A549 (cell line): Measurements from ENCODE around the gene FAM25G. TPM values are rescaled to one million over a fixed set of nuclear protein-coding genes. Genes with fewer than 3 reads are reported as not detected.

Experiments used
- ATAC-seq, 2 experiments: fragments of 200-7000 bp in 1 of 2; fragments of >200 bp in 1 of 2; cut with Nextera tagmentation in 1 of 2; cut with Tn5 transposase in 1 of 2; 3 replicates each; pipeline versions ENCODE4 v1.8.0 to v1.9.1; 2018 to 2020; ENCODE audit warnings: mild to moderate bottlenecking in 1 of 2, moderate library complexity in 1 of 2
- CTCF ChIA-PET: fragments of 300-600 bp; sonication (Branson Sonifier 250); formaldehyde crosslinking; extraction: SDS; loops from one replicate; lab custom pipeline; 2021; ENCODE audit warnings: antibody characterized with exemption, inconsistent platforms; lab: Yijun Ruan, JAX
- POLR2A ChIA-PET: fragments of 350-600 bp; formaldehyde crosslinking; extraction: SDS; loops from one replicate; lab custom pipeline; 2021; ENCODE audit warnings: antibody characterized with exemption, inconsistent platforms; lab: Yijun Ruan, JAX
- DNase-seq, 2 experiments: peaks; one replicate each; pipeline versions ENCODE4 v3.0.0 to v3.0.0-alpha.2; 2011 to 2016; ENCODE audit warnings: low read depth in 1 of 2, low spot score in 1 of 2
- FAIRE-seq: peaks from 2 replicates; lab custom pipeline; 2011; peaks lifted over from hg19 to GRCh38; lab: Jason Lieb, UNC
- H3K27ac ChIP-seq, 2 experiments: fragments of >200 bp; sonication (Bioruptor Twin); formaldehyde crosslinking; 3 replicates each; pipeline ENCODE4 v1.5.1; 2016 to 2017
- H3K4me1 ChIP-seq: fragments of >200 bp; sonication (Bioruptor Twin); formaldehyde crosslinking; 3 replicates; pipeline ENCODE4 v1.6.1; 2016
- H3K4me2 ChIP-seq: fragments of >200 bp; sonication (Bioruptor Twin); formaldehyde crosslinking; 3 replicates; pipeline ENCODE4 v1.6.1; 2016
- H3K4me3 ChIP-seq: fragments of >200 bp; sonication (Bioruptor Twin); formaldehyde crosslinking; 3 replicates; pipeline ENCODE4 v1.5.1; 2016
- H3K9me3 ChIP-seq: fragments of >200 bp; sonication (Bioruptor Twin); formaldehyde crosslinking; 3 replicates; pipeline ENCODE4 v1.6.1; 2016
- BCL3 ChIP-seq: fragments of >200 bp; sonication (Bioruptor Twin); formaldehyde crosslinking; IDR thresholded peaks from 3 replicates; pipeline ENCODE4 v1.6.1; 2016
- CBX8 ChIP-seq: fragments of 200-600 bp; sonication (generic); IDR thresholded peaks from 2 replicates; pipeline ENCODE4 v1.6.1; 2016
- E2F6 ChIP-seq: IDR thresholded peaks from 2 replicates; pipeline ENCODE4 v1.6.1; 2012; ENCODE audit warnings: low read depth, borderline replicate concordance
- ESRRA ChIP-seq: fragments of 150-350 bp; IDR thresholded peaks from 2 replicates; pipeline ENCODE4 v1.6.1; 2014; ENCODE audit warnings: mild to moderate bottlenecking, low read length, borderline replicate concordance
- FOSB ChIP-seq: fragments of 250-450 bp; sonication (Bioruptor Pico); IDR thresholded peaks from 2 replicates; pipeline ENCODE4 v1.5.0; 2020; ENCODE audit warnings: mild to moderate bottlenecking, moderate library complexity
- FOSL2 ChIP-seq, 2 experiments: fragments of 450-650 bp in 1 of 2; fragments of >200 bp in 1 of 2; sonication (Bioruptor Twin) in 1 of 2; formaldehyde crosslinking; IDR thresholded peaks; 2 replicates each; pipeline versions ENCODE4 v1.5.0 to v1.6.1; 2016 to 2020; ENCODE audit warnings: mild to moderate bottlenecking in 1 of 2, moderate library complexity in 1 of 2
- HDAC2 ChIP-seq: fragments of 200-600 bp; sonication (generic); IDR thresholded peaks from 2 replicates; pipeline ENCODE4 v1.6.1; 2016
- HES2 ChIP-seq: fragments of >200 bp; sonication (Bioruptor Twin); formaldehyde crosslinking; IDR thresholded peaks from 2 replicates; pipeline ENCODE4 v1.6.1; 2016
- HEYL ChIP-seq: fragments of 250-450 bp; sonication (Bioruptor Pico); IDR thresholded peaks from 2 replicates; pipeline ENCODE4 v1.8.0; 2021; ENCODE audit warnings: mild to moderate bottlenecking, moderate library complexity
- HOXA7 ChIP-seq: fragments of 250-450 bp; sonication (Bioruptor Pico); IDR thresholded peaks from 2 replicates; pipeline ENCODE4 v1.5.0; 2020; ENCODE audit warnings: mild to moderate bottlenecking, moderate library complexity
- HOXB5 ChIP-seq: fragments of 250-450 bp; sonication (Bioruptor Pico); IDR thresholded peaks from 2 replicates; pipeline ENCODE4 v1.5.0; 2020; ENCODE audit warnings: mild to moderate bottlenecking, moderate library complexity
- JUN ChIP-seq, 2 experiments: fragments of >200 bp; sonication (Bioruptor Twin); formaldehyde crosslinking; IDR thresholded peaks; 2 replicates in 1 of 2; 3 replicates in 1 of 2; pipeline ENCODE4 v1.6.1; 2016 to 2017
- JUNB ChIP-seq: fragments of >200 bp; sonication (Bioruptor Twin); formaldehyde crosslinking; IDR thresholded peaks from 2 replicates; pipeline ENCODE4 v1.6.1; 2016
- KDM5A ChIP-seq: fragments of 200-600 bp; sonication (generic); IDR thresholded peaks from 2 replicates; pipeline ENCODE4 v1.6.1; 2016; ENCODE audit warnings: antibody characterized with exemption, mild to moderate bottlenecking
- MAZ ChIP-seq: fragments of 150-350 bp; IDR thresholded peaks from 2 replicates; pipeline ENCODE4 v1.6.1; 2014; ENCODE audit warnings: antibody characterized with exemption, low read depth, low read length, borderline replicate concordance
- POLR2A ChIP-seq: IDR thresholded peaks from 2 replicates; pipeline ENCODE4 v1.6.1; 2012; ENCODE audit warnings: mild to moderate bottlenecking, low read length
- RARB ChIP-seq: fragments of 250-450 bp; sonication (Bioruptor Pico); IDR thresholded peaks from 2 replicates; pipeline ENCODE4 v1.8.0; 2021; ENCODE audit warnings: mild to moderate bottlenecking, moderate library complexity
- RCOR1 ChIP-seq: fragments of 150-350 bp; IDR thresholded peaks from 2 replicates; pipeline ENCODE4 v1.6.1; 2014; ENCODE audit warnings: antibody characterized with exemption, low read length, low read depth
- REST ChIP-seq: fragments of 200-600 bp; sonication (generic); IDR thresholded peaks from 2 replicates; pipeline ENCODE4 v1.6.1; 2016; ENCODE audit warnings: antibody characterized with exemption, mild to moderate bottlenecking, moderate library complexity
- SREBF2 ChIP-seq: fragments of 450-650 bp; IDR thresholded peaks from 2 replicates; pipeline ENCODE4 v1.6.1; 2014; ENCODE audit warnings: mild to moderate bottlenecking, moderate library complexity
- TP53 ChIP-seq: fragments of 250-450 bp; sonication (Bioruptor Pico); IDR thresholded peaks from 2 replicates; pipeline ENCODE4 v1.5.0; 2021; ENCODE audit warnings: mild to moderate bottlenecking, moderate library complexity
- USF2 ChIP-seq: fragments of 450-650 bp; IDR thresholded peaks from 2 replicates; pipeline ENCODE4 v1.6.1; 2014; ENCODE audit warnings: antibody characterized with exemption
- ZC3H11A ChIP-seq: fragments of 450-650 bp; IDR thresholded peaks from 2 replicates; pipeline ENCODE4 v1.6.1; 2014; ENCODE audit warnings: antibody characterized with exemption, mild to moderate bottlenecking
- ZNF302 ChIP-seq: fragments of 250-450 bp; sonication (Bioruptor Pico); IDR thresholded peaks from 2 replicates; pipeline ENCODE4 v1.9.0; 2021; ENCODE audit warnings: inconsistent platforms, mild to moderate bottlenecking, moderate library complexity
- ZSCAN20 ChIP-seq: fragments of 250-450 bp; sonication (Bioruptor Pico); IDR thresholded peaks from 2 replicates; pipeline ENCODE4 v1.8.0; 2022; ENCODE audit warnings: mild to moderate bottlenecking, moderate library complexity
- WGBS: methylation state at CpG from one replicate; pipeline ENCODE4 v1.1.6; 2017; ENCODE audit errors: missing lambda C conversion rate; 5-methylcytosine and 5-hydroxymethylcytosine counted together
- polyA plus RNA-seq, 4 experiments: library from polyadenylated mRNA; depleted of rRNA in 3 of 4; stranded (reverse); fragments of >200 nt; fragmentation: RNase III in 1 of 4; extraction: RNeasy Plus Mini Kit Qiagen cat#74134 plus additional on column Dnase treatment in 1 of 4; gene quantifications; 2 replicates in 3 of 4; 3 replicates in 1 of 4; pipeline ENCODE4 v1.2.3, GENCODE V29; 2011 to 2017

The FAM25G gene
- polyA plus RNA-seq, 2 of the 4 experiments (the other 2 are of a cell fraction) = not detected

GRCh38 chr10:47454780-47455058 is 36.8 kb downstream of the FAM25G start:
- DNase-seq = no peak
- ChIA-PET CTCF (interaction anchor here (1.2 to 1.3 kb wide), 2 partner anchors 12 to 93 kb away, joined by 3 read pairs; no protein-coding TSS in a partner anchor), POLR2A (no interaction called here)
- Histone ChIP-seq H3K9me3 (no peaks in the 10 kb centered on the region), H3K4me2 (no peak overlapping the region), H3K4me1 (peaks cover 15% of the 10 kb centered on the region), H3K27ac (no peak overlapping the region), H3K4me3 (no peak overlapping the region)
- no peak for ATAC-seq
- WGBS = 94% methylated on average over 3 of the region's 3 CpGs
- no peak for FAIRE-seq
- TF ChIP-seq E2F6 = no peak
- TF ChIP-seq FOSL2 (IDR thresholded peaks at IDR 0.05) = no peak
- no peak for TF ChIP-seq FOSL2 (CRISPR knock-in tag; IDR thresholded peaks at IDR 0.05)
- no peak for TF ChIP-seq HDAC2

- H3K4me2 ChIP-seq = no peak overlapping the region
- H3K9me3 ChIP-seq = no peaks in the 10 kb centered on the region
- ATAC-seq = no peak
- FAIRE-seq = no peak
- H3K27ac ChIP-seq = no peak overlapping the region
- ChIA-PET POLR2A (no interaction called here), CTCF (interaction anchor here (1.2 to 1.3 kb wide), 2 partner anchors 12 to 92 kb away, joined by 3 read pairs; no protein-coding TSS in a partner anchor)
- TF ChIP-seq FOSL2 (IDR thresholded peaks at IDR 0.05) (no peak), FOSL2 (CRISPR knock-in tag; IDR thresholded peaks at IDR 0.05) (no peak), ZSCAN20 (CRISPR knock-in tag) (no peak), HEYL (CRISPR knock-in tag) (no peak), SREBF2 (no peak), FOSB (CRISPR knock-in tag) (no peak), RARB (CRISPR knock-in tag) (no peak), HOXB5 (CRISPR knock-in tag) (no peak), HES2 (no peak), KDM5A (no peak)
- H3K4me1 ChIP-seq = peaks cover 15% of the 10 kb centered on the region
- no peak overlapping the region for H3K4me3 ChIP-seq
- WGBS = 69% methylated on average over 8 of the region's 10 CpGs
- DNase-seq = no peak
Observed at GRCh38 chr10:47454008-47454779, 37.3 kb downstream of the FAM25G start.

GRCh38 chr10:47453141-47454007 is 38.1 kb downstream of the FAM25G start:
- ChIA-PET POLR2A (no interaction called here), CTCF (interaction anchor here (1.1 kb wide), 1 partner anchor 12 kb away, joined by 3 read pairs; no protein-coding TSS in a partner anchor)
- Histone ChIP-seq H3K4me3 (no peak overlapping the region), H3K4me2 (no peak overlapping the region), H3K9me3 (no peaks in the 10 kb centered on the region), H3K4me1 (peaks cover 8% of the 10 kb centered on the region), H3K27ac (peak overlapping the region in 1 of 2 experiments; percentile 2; a peak in 1 of 6 replicates)
- FAIRE-seq (no peak), ATAC-seq (no peak), DNase-seq (no peak)
- 85% methylated on average over 7 of the region's 7 CpGs for WGBS
- no peak for TF ChIP-seq SREBF2
- TF ChIP-seq BCL3 = no peak
- no peak for TF ChIP-seq CBX8
- no peak for TF ChIP-seq REST
- TF ChIP-seq ZC3H11A = no peak
- no peak for TF ChIP-seq JUNB
- TF ChIP-seq USF2 = no peak
- TF ChIP-seq HOXA7 = no peak
- TF ChIP-seq JUN (IDR thresholded peaks at IDR 0.05) = no peak
- no peak for TF ChIP-seq ESRRA
- TF ChIP-seq POLR2A = no peak
- TF ChIP-seq KDM5A = no peak
- TF ChIP-seq RCOR1 = no peak
- no peak for TF ChIP-seq ZNF302 (CRISPR knock-in tag)
- no peak for TF ChIP-seq MAZ
- TF ChIP-seq TP53 (CRISPR knock-in tag) = no peak
